Neuronal stem cell (in vitro differentiated cells): Measurements from ENCODE around the gene PTPRT.

Source experiments
- DNase-seq: peaks from one replicate; pipeline ENCODE4 v3.0.0-alpha.2; 2013; ENCODE audit warnings: low spot score
- H2AFZ ChIP-seq: one replicate; pipeline ENCODE4 v1.6.1; 2013; ENCODE audit warnings: mild to moderate bottlenecking, low read length, inconsistent platforms
- H2AK5ac ChIP-seq: 2 replicates; pipeline ENCODE4 v1.6.1; 2013; ENCODE audit warnings: low read depth, mild to moderate bottlenecking, inconsistent platforms, low read length, moderate library complexity, mixed read lengths
- H2BK120ac ChIP-seq: 2 replicates; pipeline ENCODE4 v1.6.1; 2013; ENCODE audit warnings: low read depth, mild to moderate bottlenecking, inconsistent platforms, low read length, moderate library complexity, mixed read lengths
- H2BK12ac ChIP-seq: one replicate; pipeline ENCODE4 v1.6.1; 2013; ENCODE audit warnings: low read length, inconsistent platforms
- H2BK15ac ChIP-seq: 2 replicates; pipeline ENCODE4 v1.6.1; 2013; ENCODE audit warnings: mild to moderate bottlenecking, low read length, inconsistent platforms, mixed read lengths
- H2BK5ac ChIP-seq: one replicate; pipeline ENCODE4 v1.6.1; 2013; ENCODE audit warnings: inconsistent platforms, mild to moderate bottlenecking, low read length, moderate library complexity
- H3K14ac ChIP-seq: one replicate; pipeline ENCODE4 v1.6.1; 2013; ENCODE audit warnings: low read length, inconsistent platforms
- H3K18ac ChIP-seq: 2 replicates; pipeline ENCODE4 v1.6.1; 2013; ENCODE audit warnings: low read length, inconsistent platforms
- H3K23ac ChIP-seq: 2 replicates; pipeline ENCODE4 v1.6.1; 2013; ENCODE audit warnings: low read depth, mild to moderate bottlenecking, mixed read lengths, low read length, inconsistent platforms; ENCODE audit not compliant: poor library complexity
- H3K27ac ChIP-seq: replicated peaks from 3 replicates; pipeline ENCODE4 v1.5.1; 2013; ENCODE audit warnings: low read length, inconsistent platforms
- H3K27me3 ChIP-seq, 3 experiments: 2 replicates each; pipeline ENCODE4 v1.6.1; 2013; ENCODE audit warnings: low read length in 3 of 3, mild to moderate bottlenecking in 2 of 3, inconsistent platforms in 1 of 3, low read depth in 1 of 3, mixed read lengths in 1 of 3, moderate library complexity in 1 of 3; ENCODE audit not compliant: control insufficient read depth in 3 of 3, insufficient read depth in 3 of 3
- H3K36me3 ChIP-seq, 2 donors: replicated peaks in 1 of 2; 2 replicates each; pipeline ENCODE4 v1.6.1; 2013; ENCODE audit warnings: low read length in 2 of 2; ENCODE audit not compliant: control insufficient read depth in 2 of 2, insufficient read depth in 2 of 2
- H3K4ac ChIP-seq: 2 replicates; pipeline ENCODE4 v1.6.1; 2013; ENCODE audit warnings: inconsistent platforms, mild to moderate bottlenecking, low read length, moderate library complexity
- H3K4me1 ChIP-seq, 2 donors: 1 replicate in 1 of 2; 2 replicates in 1 of 2; pipeline ENCODE4 v1.6.1; 2013; ENCODE audit warnings: low read length in 2 of 2, low read depth in 1 of 2; ENCODE audit not compliant: control insufficient read depth in 2 of 2, insufficient read depth in 1 of 2
- H3K4me2 ChIP-seq: one replicate; pipeline ENCODE4 v1.6.1; 2013; ENCODE audit warnings: mild to moderate bottlenecking, low read length, inconsistent platforms; ENCODE audit not compliant: insufficient read depth, poor library complexity, severe bottlenecking
- H3K4me3 ChIP-seq, 2 donors: 2 replicates each; pipeline ENCODE4 v1.5.1; 2013; ENCODE audit warnings: low read length in 2 of 2, mild to moderate bottlenecking in 2 of 2, inconsistent platforms in 1 of 2, moderate library complexity in 1 of 2
- H3K79me1 ChIP-seq: one replicate; pipeline ENCODE4 v1.6.1; 2013; ENCODE audit warnings: low read depth, mild to moderate bottlenecking, inconsistent platforms, low read length, moderate library complexity
- H3K9ac ChIP-seq: one replicate; pipeline ENCODE4 v1.6.1; 2013; ENCODE audit warnings: mild to moderate bottlenecking, low read depth, low read length, inconsistent platforms; ENCODE audit not compliant: poor library complexity
- H3K9me3 ChIP-seq, 2 donors: replicated peaks in 1 of 2; 2 replicates each; pipeline versions ENCODE3 to v1.6.1; 2013; ENCODE audit warnings: low read length in 2 of 2, mild to moderate bottlenecking in 2 of 2, inconsistent platforms in 1 of 2, low read depth in 1 of 2, mixed read lengths in 1 of 2, moderate library complexity in 1 of 2; ENCODE audit not compliant: control insufficient read depth in 2 of 2, insufficient read depth in 1 of 2
- H4K8ac ChIP-seq: one replicate; pipeline ENCODE4 v1.6.1; 2013; ENCODE audit warnings: low read depth, mild to moderate bottlenecking, inconsistent platforms, low read length, moderate library complexity
- H4K91ac ChIP-seq: one replicate; pipeline ENCODE4 v1.6.1; 2013; ENCODE audit warnings: low read length, low read depth, mild to moderate bottlenecking, inconsistent platforms; ENCODE audit not compliant: poor library complexity
- WGBS, 2 donors: extraction: QIAGEN DNeasy Blood & Tissue Kit; methylation state at CpG; one replicate each; pipeline ENCODE4 v1.1.7; 2013; ENCODE audit warnings: missing lambda C conversion rate in 2 of 2, mixed read lengths in 1 of 2; ENCODE audit not compliant: insufficient read length in 2 of 2, insufficient replicate concordance in 1 of 2; ENCODE audit errors: extremely low coverage in 2 of 2; 5-methylcytosine and 5-hydroxymethylcytosine counted together

The PTPRT gene

GRCh38 chr20:42549496-42549895, 640.2 kb downstream of the PTPRT start:
- Histone ChIP-seq H3K36me3 (no peaks in the 10 kb centered on the region), H3K4me2 (no peak overlapping the region), H2BK12ac (no peak overlapping the region), H3K4me3 (no peak overlapping the region), H3K79me1 (no peaks in the 10 kb centered on the region), H2BK120ac (no peak overlapping the region), H3K27me3 (no peaks in the 10 kb centered on the region), H3K9me3 (no peaks in the 10 kb centered on the region), H2BK5ac (no peak overlapping the region), H3K4ac (no peak overlapping the region), H2AK5ac (no peak overlapping the region), H4K91ac (no peak overlapping the region), H2BK15ac (no peak overlapping the region), H3K27ac (no peak overlapping the region), H4K8ac (no peak overlapping the region), H3K18ac (no peak overlapping the region), H3K4me1 (no peaks in the 10 kb centered on the region), H3K9ac (no peak overlapping the region), H3K14ac (no peak overlapping the region), H2AFZ (no peak overlapping the region), H3K23ac (no peak overlapping the region)
- WGBS, 2 donors = no CpG with 5 or more reads among the region's 3 CpGs
- DNase-seq = no peak

GRCh38 chr20:42544926-42545325, 644.8 kb downstream of the PTPRT start:
- no peaks in the 10 kb centered on the region for H3K27me3 ChIP-seq
- DNase-seq = no peak
- no peak overlapping the region for H2BK15ac ChIP-seq
- no peak overlapping the region for H4K8ac ChIP-seq
- WGBS, 2 donors = no CpG with 5 or more reads among the region's 5 CpGs
- H3K36me3 ChIP-seq = no peaks in the 10 kb centered on the region
- no peak overlapping the region for H3K18ac ChIP-seq
- H3K27ac ChIP-seq = no peak overlapping the region
- H2BK120ac ChIP-seq = no peak overlapping the region
- H3K4me1 ChIP-seq = no peaks in the 10 kb centered on the region
- H3K4ac ChIP-seq = no peak overlapping the region
- no peak overlapping the region for H3K9ac ChIP-seq
- no peak overlapping the region for H2BK5ac ChIP-seq
- H4K91ac ChIP-seq = no peak overlapping the region
- no peak overlapping the region for H3K14ac ChIP-seq
- H3K9me3 ChIP-seq = no peaks in the 10 kb centered on the region
- H2AFZ ChIP-seq = no peak overlapping the region
- H2BK12ac ChIP-seq = no peak overlapping the region
- no peaks in the 10 kb centered on the region for H3K79me1 ChIP-seq
- H3K23ac ChIP-seq = no peak overlapping the region
- H3K4me3 ChIP-seq = no peak overlapping the region
- no peak overlapping the region for H3K4me2 ChIP-seq
- no peak overlapping the region for H2AK5ac ChIP-seq

- H3K9ac ChIP-seq = no peak overlapping the region
- WGBS, 2 donors = no CpG with 5 or more reads among the region's 9 CpGs
- H2AK5ac ChIP-seq = no peak overlapping the region
These were observed 656.9 kb downstream of the PTPRT start for GRCh38 chr20:42532831-42533230.

GRCh38 chr20:42531508-42531961, 658.2 kb downstream of the PTPRT start:
- Histone ChIP-seq H3K4ac (no peak overlapping the region), H3K4me1 (peaks cover 0 to 4% of the 10 kb centered on the region in 2 donors)

More at GRCh38 chr20:42532831-42533230, 656.9 kb downstream of the PTPRT start:
- Histone ChIP-seq H3K4me2 (no peak overlapping the region), H3K4me3 (no peak overlapping the region), H2BK12ac (no peak overlapping the region), H2BK15ac (no peak overlapping the region), H3K79me1 (no peaks in the 10 kb centered on the region), H3K27ac (no peak overlapping the region), H2AFZ (no peak overlapping the region), H3K14ac (no peak overlapping the region), H3K23ac (no peak overlapping the region), H3K9me3 (no peaks in the 10 kb centered on the region), H3K27me3 (no peaks in the 10 kb centered on the region), H4K8ac (no peak overlapping the region), H2BK5ac (no peak overlapping the region), H2BK120ac (no peak overlapping the region), H3K18ac (no peak overlapping the region), H3K36me3 (no peaks in the 10 kb centered on the region), H3K4me1 (peaks cover 0 to 4% of the 10 kb centered on the region in 2 donors), H4K91ac (no peak overlapping the region), H3K4ac (no peak overlapping the region)
- DNase-seq = no peak

More at GRCh38 chr20:42531508-42531961, 658.2 kb downstream of the PTPRT start:
- Histone ChIP-seq H3K18ac (no peak overlapping the region), H3K14ac (no peak overlapping the region), H3K36me3 (no peaks in the 10 kb centered on the region), H3K27ac (no peak overlapping the region), H4K8ac (no peak overlapping the region), H3K23ac (no peak overlapping the region), H2AFZ (no peak overlapping the region), H2AK5ac (no peak overlapping the region), H2BK12ac (no peak overlapping the region), H3K4me2 (no peak overlapping the region), H3K27me3 (no peaks in the 10 kb centered on the region), H2BK15ac (no peak overlapping the region), H3K9me3 (no peaks in the 10 kb centered on the region), H2BK120ac (no peak overlapping the region), H3K79me1 (no peaks in the 10 kb centered on the region), H2BK5ac (no peak overlapping the region), H4K91ac (no peak overlapping the region), H3K4me3 (no peak overlapping the region), H3K9ac (no peak overlapping the region)
- DNase-seq = no peak
- WGBS, 2 donors = no CpG with 5 or more reads among the region's 7 CpGs
